HG03095 (cell line): Measurements from ENCODE around the gene ALMS1.
"Not testable (repeated sequence)": the region's sequence is repeated elsewhere in the genome, so short reads cannot be mapped to it uniquely, and the experiment has no call there.

Experiments
- ATAC-seq: cut with Tn5 transposase; IDR thresholded peaks from one replicate; pipeline ENCODE4 v1.9.1; 2021; ENCODE audit warnings: moderate library complexity; ENCODE audit not compliant: unreplicated experiment

ALMS1 gene, protein sequence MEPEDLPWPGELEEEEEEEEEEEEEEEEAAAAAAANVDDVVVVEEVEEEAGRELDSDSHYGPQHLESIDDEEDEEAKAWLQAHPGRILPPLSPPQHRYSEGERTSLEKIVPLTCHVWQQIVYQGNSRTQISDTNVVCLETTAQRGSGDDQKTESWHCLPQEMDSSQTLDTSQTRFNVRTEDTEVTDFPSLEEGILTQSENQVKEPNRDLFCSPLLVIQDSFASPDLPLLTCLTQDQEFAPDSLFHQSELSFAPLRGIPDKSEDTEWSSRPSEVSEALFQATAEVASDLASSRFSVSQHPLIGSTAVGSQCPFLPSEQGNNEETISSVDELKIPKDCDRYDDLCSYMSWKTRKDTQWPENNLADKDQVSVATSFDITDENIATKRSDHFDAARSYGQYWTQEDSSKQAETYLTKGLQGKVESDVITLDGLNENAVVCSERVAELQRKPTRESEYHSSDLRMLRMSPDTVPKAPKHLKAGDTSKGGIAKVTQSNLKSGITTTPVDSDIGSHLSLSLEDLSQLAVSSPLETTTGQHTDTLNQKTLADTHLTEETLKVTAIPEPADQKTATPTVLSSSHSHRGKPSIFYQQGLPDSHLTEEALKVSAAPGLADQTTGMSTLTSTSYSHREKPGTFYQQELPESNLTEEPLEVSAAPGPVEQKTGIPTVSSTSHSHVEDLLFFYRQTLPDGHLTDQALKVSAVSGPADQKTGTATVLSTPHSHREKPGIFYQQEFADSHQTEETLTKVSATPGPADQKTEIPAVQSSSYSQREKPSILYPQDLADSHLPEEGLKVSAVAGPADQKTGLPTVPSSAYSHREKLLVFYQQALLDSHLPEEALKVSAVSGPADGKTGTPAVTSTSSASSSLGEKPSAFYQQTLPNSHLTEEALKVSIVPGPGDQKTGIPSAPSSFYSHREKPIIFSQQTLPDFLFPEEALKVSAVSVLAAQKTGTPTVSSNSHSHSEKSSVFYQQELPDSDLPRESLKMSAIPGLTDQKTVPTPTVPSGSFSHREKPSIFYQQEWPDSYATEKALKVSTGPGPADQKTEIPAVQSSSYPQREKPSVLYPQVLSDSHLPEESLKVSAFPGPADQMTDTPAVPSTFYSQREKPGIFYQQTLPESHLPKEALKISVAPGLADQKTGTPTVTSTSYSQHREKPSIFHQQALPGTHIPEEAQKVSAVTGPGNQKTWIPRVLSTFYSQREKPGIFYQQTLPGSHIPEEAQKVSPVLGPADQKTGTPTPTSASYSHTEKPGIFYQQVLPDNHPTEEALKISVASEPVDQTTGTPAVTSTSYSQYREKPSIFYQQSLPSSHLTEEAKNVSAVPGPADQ (N-terminal part only)

DNA sequence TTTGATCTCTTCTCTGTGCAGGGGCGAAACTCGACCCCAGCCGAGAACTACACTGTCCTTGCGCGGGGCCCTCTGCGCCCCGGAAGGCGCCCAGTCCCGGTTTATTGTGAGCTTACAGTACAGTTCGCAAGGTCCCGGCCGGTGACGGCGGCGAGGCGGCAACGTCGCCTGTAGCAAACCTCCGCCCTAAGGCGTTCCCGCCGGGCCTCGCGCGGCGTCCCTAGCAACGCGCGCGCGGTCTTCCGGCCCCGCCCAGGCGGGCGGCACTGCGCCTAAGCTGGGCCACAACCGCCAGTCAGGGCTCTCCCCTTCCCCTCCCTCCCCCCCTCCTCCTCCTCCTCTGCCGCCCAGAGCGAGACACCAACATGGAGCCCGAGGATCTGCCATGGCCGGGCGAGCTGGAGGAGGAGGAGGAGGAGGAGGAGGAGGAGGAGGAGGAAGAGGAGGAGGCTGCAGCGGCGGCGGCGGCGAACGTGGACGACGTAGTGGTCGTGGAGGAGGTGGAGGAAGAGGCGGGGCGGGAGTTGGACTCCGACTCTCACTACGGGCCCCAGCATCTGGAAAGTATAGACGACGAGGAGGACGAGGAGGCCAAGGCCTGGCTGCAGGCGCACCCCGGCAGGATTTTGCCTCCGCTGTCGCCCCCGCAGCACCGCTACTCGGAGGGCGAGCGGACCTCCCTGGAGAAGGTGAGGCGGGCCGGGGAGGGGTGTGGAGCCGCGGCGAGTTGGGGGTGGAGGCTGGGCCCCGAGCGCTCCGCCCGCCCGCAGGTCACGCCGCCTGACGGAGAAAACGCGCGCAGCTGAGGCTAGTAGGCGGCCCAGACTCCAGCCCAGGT is at the start of gene ALMS1:
TSS of gene ALMS1 (plus strand) at position 333 of the 838 bp plus-strand sequence. CDS start at position 366, 33 bp downstream.
- ATAC-seq: peak; percentile 87

DNA sequence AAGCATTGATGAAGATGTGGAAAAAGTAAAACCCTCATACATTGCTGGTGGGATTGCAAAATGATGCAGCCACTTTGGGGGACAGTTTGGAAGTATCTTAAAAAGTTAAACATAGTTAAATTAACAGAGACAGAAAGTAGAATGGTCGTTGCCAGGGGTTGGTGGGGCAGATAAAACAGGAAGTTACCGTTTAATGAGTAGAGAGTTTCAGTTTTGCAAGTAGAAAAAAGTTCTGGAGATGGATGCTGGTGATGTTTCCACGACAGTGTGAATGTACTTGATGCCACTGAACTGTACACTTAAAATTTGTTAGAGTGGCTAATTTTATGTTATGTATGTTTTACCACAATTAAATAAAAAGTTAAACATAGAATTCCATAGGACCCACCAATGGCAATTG is 47.8 kb upstream of the ALMS1 start:
- ATAC-seq: no peak

DNA sequence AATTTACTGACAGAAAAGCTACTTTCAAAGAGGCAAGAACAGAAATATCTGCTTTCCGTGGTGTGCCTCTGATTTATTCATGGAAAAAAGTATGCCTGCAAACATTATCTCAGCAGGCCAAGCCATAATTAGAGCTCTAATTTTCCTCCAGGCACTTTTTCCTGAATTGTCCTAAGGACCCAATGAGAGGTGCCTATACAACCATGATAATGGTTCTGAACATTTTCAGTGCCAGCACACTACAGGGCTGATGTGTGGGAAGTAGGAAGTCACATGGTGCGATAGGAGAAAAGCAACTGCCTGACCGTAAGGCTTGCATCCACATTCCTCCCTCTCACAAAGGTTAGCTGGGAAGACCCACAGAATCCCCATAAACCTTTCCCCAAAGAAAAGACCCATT is 46.4 kb upstream of the ALMS1 start:
- ATAC-seq: no peak

- ATAC-seq: no peak
Measured at GRCh38 chr2:73341039-73341438, 44.6 kb upstream of the ALMS1 start.

DNA sequence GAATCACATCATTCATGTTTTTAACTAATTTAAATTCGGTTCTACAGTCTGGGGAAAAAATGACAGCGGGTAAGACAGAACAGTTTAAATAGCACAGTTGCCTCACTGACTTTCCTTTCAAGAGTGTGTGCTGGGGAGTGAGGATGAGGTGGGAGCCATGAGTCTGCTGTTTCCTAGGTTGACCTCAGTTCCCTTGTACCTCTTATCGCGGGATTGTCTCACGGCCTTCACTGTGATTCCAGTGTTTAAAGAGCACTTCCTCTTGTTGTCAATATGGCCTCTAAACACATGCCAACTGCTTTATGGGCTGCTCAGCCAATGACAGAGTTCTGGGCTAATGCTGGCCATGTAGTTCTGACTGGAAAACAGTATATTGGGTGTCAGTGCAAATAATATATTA is 41.6 kb upstream of the ALMS1 start:
- no peak for ATAC-seq

DNA sequence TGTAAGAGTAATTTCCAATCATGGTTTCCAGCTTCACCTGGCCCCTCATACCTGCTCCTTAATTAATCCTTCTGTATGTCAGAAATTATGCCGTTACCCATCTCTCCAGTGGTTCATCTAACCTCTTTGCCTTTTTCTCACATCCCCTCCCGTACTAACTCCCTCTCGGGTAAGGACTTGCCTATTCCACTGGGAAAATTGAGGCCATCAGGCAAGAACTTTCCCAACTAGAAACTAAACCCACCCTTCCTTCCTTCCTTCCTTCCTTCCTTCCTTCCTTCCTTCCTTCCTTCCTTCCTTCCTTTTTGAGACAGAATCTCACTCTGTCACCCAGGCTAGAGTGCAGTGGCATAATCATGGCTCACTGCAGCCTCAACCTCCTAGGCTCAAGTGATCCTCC is 40.9 kb upstream of the ALMS1 start:
- not testable (repeated sequence) for ATAC-seq

GRCh38 chr2:73350035-73350691 is 35.5 kb upstream of the ALMS1 start:
- ATAC-seq: no peak

GRCh38 chr2:73356097-73356496 is 29.5 kb upstream of the ALMS1 start:
- ATAC-seq: no peak

- ATAC-seq: no peak
Measured at GRCh38 chr2:73359915-73360697, 25.5 kb upstream of the ALMS1 start.

- ATAC-seq: no peak
Measured at GRCh38 chr2:73366060-73366459, 19.6 kb upstream of the ALMS1 start.

GRCh38 chr2:73368781-73369180 is 16.9 kb upstream of the ALMS1 start:
- no peak for ATAC-seq

- ATAC-seq: no peak
Measured at GRCh38 chr2:73370348-73370747, 15.3 kb upstream of the ALMS1 start.

- ATAC-seq: no peak
Measured at GRCh38 chr2:73373344-73373743, 12.3 kb upstream of the ALMS1 start.

DNA sequence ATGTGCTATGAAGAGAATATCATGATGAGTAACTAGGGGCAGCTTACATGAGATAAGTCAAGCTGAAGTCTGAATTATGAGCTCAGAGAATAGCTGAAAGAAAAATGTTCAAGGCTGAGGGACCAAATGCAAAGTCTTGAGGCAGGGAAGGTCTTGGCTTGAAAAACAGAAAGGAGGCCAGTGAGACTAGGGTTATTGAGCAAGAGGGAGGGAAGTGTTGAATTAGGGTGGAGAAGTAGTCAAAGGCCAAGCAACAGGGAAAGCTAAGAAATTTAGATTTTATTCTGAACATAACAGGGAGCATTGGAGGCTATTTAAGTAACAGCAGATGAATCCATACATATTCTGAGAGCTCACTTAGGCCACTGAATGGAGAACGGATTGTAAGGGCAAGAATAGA is 11.4 kb upstream of the ALMS1 start:
- ATAC-seq: no peak

DNA sequence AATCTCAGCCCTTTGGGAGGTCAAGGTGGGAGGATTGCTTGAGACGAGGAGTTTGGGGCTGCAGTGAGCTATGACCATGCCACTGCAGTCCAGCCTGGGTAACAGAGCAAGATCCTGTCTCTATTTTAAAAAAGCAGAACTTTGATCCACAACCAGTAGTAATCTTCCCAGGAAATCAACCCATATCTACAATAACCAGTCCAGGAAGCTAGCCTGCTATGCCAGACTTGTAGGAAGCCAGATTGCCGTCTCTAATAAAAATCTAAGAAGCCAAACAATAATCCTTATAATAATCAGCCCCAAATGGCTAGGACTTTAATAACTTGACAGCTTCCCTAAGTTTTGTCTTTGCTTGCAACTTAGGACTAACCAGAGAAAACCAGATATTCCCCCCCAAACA is 9.0 kb upstream of the ALMS1 start:
- ATAC-seq: no peak

- no peak for ATAC-seq
Measured at GRCh38 chr2:73383036-73383435, 2.6 kb upstream of the ALMS1 start.

DNA sequence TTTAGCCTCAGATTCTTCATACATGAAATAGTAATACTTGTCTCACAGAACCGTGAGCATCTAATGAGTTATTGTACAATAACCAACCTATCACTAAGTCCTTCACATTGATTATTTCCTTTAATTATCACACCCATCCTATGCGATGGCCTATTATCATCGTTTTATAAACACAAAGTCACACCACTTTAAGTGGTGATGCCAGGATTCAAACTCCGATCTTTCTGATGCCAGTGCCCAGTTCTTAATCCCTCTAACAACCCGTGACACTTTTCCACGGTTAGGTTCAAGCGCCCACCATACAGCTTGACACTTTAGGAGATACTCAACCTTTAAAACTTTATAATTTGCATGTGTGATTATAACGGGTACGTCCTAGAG is 523 bp upstream of the ALMS1 start:
- no peak for ATAC-seq

DNA sequence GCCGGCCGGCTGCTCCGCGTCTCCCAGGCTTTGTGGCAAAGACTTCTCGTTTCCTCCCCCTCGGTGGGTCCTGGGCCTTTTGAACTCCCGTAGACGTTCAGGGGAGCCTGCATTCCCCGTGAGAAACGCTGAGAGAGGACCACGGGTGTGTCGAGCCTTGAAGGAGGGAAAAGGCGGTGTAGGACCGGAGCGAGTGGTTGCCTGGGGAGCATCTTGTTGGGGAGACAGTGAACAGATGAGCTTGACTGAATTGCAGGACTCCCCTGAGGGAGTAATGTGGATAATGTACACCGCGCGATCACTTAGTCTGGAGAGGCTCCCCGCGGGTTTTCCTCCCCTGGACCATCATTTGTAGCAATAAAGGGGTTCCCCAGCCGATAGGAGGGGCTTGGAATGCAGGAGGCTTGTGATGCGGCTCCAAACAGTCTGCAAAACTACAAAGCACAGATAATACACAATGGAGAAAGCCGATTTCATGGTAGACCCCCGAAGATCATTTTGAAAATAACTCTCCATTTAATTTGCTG is 769 bp downstream of the ALMS1 start:
- ATAC-seq: peak; percentile 16
